ENCODE measurements around the gene SCGB1C2. TPM values are rescaled to one million over a fixed set of nuclear protein-coding genes. Genes with fewer than 3 reads are reported as not detected.
A peak's percentile ranks its signal among the peaks of the same experiment; 100 is the strongest.

SCGB1C2 gene
- total and polyA plus RNA-seq, 2 donors (not counting 3 experiments of a cell fraction or from before 2014, with no cell fraction given), result not detected

GRCh38 chr17:181245-182049, 44.1 kb downstream of the SCGB1C2 start, which contains the start of gene DOC2B:
Gene DOC2B (minus strand): TSS chr17:181650. CDS start chr17:181479, 171 bp downstream.
- BruUV-seq (replicated peaks), result no TSS peak
- Histone ChIP-seq H2AFZ (ENCODE audit: low read depth, low read length) (no peak within 1 kb of the TSS), H3K4me2 (ENCODE audit: insufficient read depth, low read length) (no peak within 1 kb of the TSS), H3K9me3 (replicated peaks; ENCODE audit: control insufficient read depth, insufficient read depth, low read length) (no peaks in the 10 kb centered on the region), H3K4me3 (replicated peaks in 1 of 3; ENCODE audit: insufficient read depth in 1 of 3, low read depth in 1 of 3, low read length in 3 of 3) (peak within 1 kb of the TSS in 1 of 3 experiments; percentile 3), H3K9me1 (replicated peaks; ENCODE audit: control insufficient read depth, extremely low read depth, insufficient read depth, low read length) (no peaks in the 10 kb centered on the region), H3K9ac (replicated peaks; ENCODE audit: extremely low read depth, insufficient read depth, low read length) (no peak within 1 kb of the TSS), H3K27ac (ENCODE audit: insufficient read depth, low read depth, low read length) (no peak within 1 kb of the TSS), H3K79me2 (ENCODE audit: control insufficient read depth, insufficient read depth, low read length) (no peaks in the 10 kb centered on the region), H3K4me1 (ENCODE audit: control insufficient read depth, extremely low read depth, insufficient read depth, low read length) (no peaks in the 10 kb centered on the region), H3K27me3 (ENCODE audit: control insufficient read depth in 2 of 2, insufficient read depth in 2 of 2, low read length in 2 of 2) (peaks cover 44 to 47% of the 10 kb centered on the region in 2 experiments), H4K20me1 (replicated peaks; ENCODE audit: control insufficient read depth, extremely low read depth, insufficient read depth, low read length) (no peaks in the 10 kb centered on the region), H3K36me3 (ENCODE audit: control insufficient read depth in 2 of 2, extremely low read depth in 1 of 2, insufficient read depth in 2 of 2, low read length in 2 of 2) (no peaks in the 10 kb centered on the region)
- ChIA-PET POLR2A (no interaction called here), CTCF (interaction anchor here (1.2 to 1.3 kb wide), 2 partner anchors 204 to 231 kb away, joined by 3 read pairs; no protein-coding TSS in a partner anchor)
- FAIRE-seq (no peak), DNase-seq (ENCODE audit: low read depth, low spot score) (peak; percentile 42)
- TF ChIP-seq MAX (IDR thresholded peaks at IDR 0.05; ENCODE audit: insufficient read depth, insufficient read length) (peak; percentile 45), CTCF (IDR thresholded peaks at IDR 0.05; ENCODE audit: extremely low read depth in 1 of 2, insufficient read depth in 1 of 2, low read depth in 1 of 2, low read length in 2 of 2) (peak in 1 of 2 donors; percentile 17), MYC (IDR thresholded peaks at IDR 0.05; ENCODE audit: low read depth, low read length) (no peak), EZH2 (IDR thresholded peaks at IDR 0.05; ENCODE audit: borderline replicate concordance, low read depth, low read length, severe bottlenecking) (peak; percentile 43)
- dilution Hi-C loops (cut with MboI; ENCODE audit: extremely low pct_ligation_motif_present, low sequenced_read_pairs) (no loop called here), intact Hi-C loops (cut with micrococcal nuclease) (no loop called here)
